Umbilical cord (tissue), 2 donors: ENCODE results near the gene CALCB. TPM values are rescaled to one million over a fixed set of nuclear protein-coding genes. Genes with fewer than 3 reads are reported as not detected.

Experiments used
- DNase-seq: peaks from one replicate; pipeline ENCODE4 v3.0.0-alpha.2; 2015; ENCODE audit warnings: low spot score
- total RNA-seq: library from RNA; depleted of rRNA; stranded (reverse); fragments of >200 nt; gene quantifications from one replicate; pipeline ENCODE4 v1.2.3, GENCODE V29; 2014; ENCODE audit warnings: low replicate concordance; ENCODE audit not compliant: insufficient read depth

CALCB gene
- total RNA-seq, 1 donor from 2014 or later, result 11.3 TPM

DNA sequence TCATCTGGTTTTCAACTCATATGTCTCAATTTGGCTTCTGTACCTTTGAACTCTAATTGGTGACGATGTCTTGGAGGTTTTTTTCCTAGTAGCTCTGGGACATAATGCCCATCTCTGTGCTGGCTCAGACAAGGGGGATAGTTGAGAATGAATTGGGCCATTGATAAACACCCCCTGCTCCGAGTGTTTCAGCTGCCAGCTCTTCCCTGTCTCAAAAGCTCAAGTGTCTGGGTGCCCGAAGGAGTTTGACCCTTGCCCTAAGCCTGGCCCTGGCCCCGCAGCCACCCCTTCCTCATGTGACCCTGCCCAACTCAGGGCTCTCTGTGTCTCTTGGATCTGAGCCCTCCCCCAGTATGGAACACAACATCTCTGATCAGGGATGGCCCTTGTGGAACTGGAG lies 44.4 kb downstream of the CALCB start:
- DNase-seq, result no peak

- DNase-seq, result no peak
Measured at GRCh38 chr11:15118431-15118830, 45.0 kb downstream of the CALCB start.

- DNase-seq, result no peak
Measured at GRCh38 chr11:15119352-15119751, 46.0 kb downstream of the CALCB start.

DNA sequence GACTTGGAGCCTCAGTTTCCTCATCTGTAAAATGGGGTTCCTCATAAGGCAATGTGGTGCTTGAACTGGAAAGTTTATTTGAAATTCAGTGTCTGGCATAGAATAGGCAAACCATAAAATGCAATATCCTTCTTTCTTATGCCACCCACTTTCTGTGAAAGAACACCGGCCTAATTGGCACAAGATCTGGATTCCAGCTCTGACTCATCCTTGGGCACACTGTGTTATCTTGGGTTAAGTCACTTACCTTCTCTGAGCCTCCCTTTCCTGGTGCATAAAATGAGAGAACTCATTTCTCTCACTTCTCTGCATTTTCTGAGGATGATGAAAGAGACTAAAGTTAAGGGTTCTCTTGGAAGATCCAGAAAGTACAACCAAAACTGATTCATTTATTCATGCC lies 46.4 kb downstream of the CALCB start:
- DNase-seq, result no peak

DNA sequence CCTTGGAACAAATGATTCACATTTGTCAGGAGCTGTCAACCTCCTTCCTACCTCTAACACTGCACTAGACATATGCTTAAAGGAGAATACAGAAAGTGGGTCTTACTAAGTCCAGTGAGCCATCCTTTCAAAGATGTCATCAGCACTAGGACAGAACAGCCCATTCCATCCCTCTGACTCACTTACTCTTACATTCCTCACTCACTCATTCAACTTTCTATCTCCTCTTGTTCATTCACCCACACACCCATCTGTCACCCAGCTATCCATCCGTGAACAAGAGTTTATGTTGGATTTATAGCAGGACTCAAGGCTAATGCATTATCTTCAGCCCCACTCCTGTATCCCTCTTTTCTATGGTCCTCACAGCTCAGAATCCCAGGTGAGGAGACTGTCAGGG lies 50.5 kb downstream of the CALCB start:
- no peak for DNase-seq

- DNase-seq, result no peak
Measured at GRCh38 chr11:15124528-15124927, 51.1 kb downstream of the CALCB start.

DNA sequence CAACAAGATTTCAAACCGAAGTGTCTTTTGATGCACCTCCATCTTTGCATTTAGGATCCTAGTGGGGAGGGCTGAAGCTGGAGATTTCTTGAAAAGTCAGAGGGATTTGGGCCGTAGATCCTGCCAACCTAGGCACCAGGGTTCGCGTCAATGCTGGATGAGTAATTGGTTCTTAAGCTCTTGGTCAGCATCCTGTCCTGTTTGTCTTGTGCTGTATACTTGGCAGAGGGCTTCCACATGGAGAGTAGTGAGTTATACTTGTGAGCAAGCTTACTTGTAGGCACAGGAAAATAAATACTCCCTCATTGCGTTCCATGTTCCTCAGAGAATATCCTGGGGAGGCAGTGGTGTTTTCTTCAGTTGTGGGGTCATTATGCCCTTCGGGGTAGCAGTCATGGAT lies 53.9 kb downstream of the CALCB start:
- DNase-seq, result no peak

Other genes starting within 250 kb of the CALCB start
- gene CYP2R1, start 181.4 kb upstream of the CALCB start, total RNA-seq, result 19.0 TPM
- gene CALCA, start 101.2 kb upstream of the CALCB start, total RNA-seq, result not detected
- gene INSC, start 41.3 kb downstream of the CALCB start, total RNA-seq, result 0.72 TPM